ENCODE measurements around the gene HIF3A. TPM values are rescaled to one million over a fixed set of nuclear protein-coding genes. Genes with fewer than 3 reads are reported as not detected.

HIF3A gene
- polyA plus RNA-seq, 2 donors, result 12.3 to 27.3 TPM

DNA sequence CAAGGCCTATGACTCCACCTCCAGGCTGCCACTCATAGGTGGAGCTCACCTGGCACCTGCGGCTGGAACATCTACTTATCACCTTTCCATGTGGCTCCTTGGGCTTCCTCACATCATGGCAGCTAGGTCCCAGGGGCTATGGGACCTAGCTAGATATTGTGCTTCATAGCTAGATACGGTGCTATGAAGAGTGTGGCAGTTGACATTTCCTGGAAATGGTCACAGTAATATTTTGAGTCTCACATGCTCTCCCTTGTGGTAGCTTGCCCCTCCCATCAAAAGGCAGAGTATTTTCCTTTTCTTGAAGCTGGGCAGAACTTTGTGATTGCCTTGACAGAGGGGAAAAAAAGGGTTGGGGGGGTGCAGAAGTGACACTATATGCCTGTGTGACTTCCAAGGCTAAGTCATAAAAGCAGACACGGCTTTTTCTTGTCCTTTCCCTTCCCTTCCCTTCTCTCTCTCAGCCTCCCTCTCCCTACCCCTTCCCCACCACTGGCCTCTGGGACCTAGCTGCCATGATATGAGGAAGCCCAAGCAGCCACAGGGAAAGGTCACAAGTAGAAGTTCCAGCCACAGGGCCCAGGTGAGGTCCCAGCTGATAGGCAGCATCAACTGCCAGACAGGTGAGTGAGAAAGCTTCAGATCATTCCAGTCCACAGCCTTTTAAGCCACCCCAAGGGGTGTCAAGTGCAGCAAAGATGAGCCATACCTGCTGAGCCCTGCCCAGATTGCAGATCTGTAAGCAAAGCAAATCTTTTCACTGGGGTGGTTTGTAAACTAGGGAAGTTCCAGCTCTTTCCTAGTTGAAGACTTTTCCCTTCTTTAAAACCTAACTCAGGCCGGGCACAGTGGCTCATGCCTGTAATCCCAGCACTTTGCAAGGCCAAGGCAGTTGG, 6.9 kb upstream of the HIF3A start:
- H3K4me1 ChIP-seq (ENCODE audit: control insufficient read depth in 2 of 2, insufficient read depth in 2 of 2, low read length in 1 of 2), result peaks cover 0 to 3% of the 10 kb centered on the region in 2 donors
- H3K36me3 ChIP-seq (ENCODE audit: control insufficient read depth in 2 of 2, insufficient read depth in 2 of 2, low read length in 1 of 2), result no peaks in the 10 kb centered on the region
- WGBS, 2 donors, result 68 to 81% methylated on average over 4 of the region's 4 CpGs
- peak overlapping the region; percentile 1 to 65 for H3K27ac ChIP-seq (ENCODE audit: low read depth in 2 of 2, low read length in 1 of 2)
- no peak overlapping the region for H3K4me3 ChIP-seq (ENCODE audit: low read depth in 1 of 2, low read length in 2 of 2)
- H3K9me3 ChIP-seq (ENCODE audit: control insufficient read depth in 2 of 2, insufficient read depth in 1 of 2, low read depth in 1 of 2, low read length in 1 of 2), result peaks cover 0 to 5% of the 10 kb centered on the region in 2 donors
- no peaks in the 10 kb centered on the region for H3K27me3 ChIP-seq (ENCODE audit: control insufficient read depth in 1 of 2, insufficient read depth in 2 of 2, low read length in 2 of 2)

DNA sequence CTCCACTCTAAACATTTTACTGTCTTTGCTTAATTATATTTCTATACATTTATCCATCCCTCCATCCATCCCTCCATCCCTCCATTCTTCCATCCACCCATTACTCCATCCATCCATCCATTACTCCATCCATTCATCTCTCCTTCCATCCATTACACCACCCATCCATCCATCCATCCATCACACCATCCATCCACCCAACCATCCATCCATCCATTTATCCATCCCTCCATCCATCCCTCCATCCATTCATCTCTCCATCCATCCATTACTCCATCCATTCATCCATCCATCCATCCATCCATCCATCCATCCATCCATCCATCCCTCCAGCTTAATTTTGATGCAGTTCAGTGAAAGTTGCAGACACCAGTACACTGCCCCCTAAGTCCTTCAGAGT, 5.0 kb upstream of the HIF3A start:
- H3K4me3 ChIP-seq (ENCODE audit: low read depth in 1 of 2, low read length in 2 of 2), result no peak overlapping the region
- H3K36me3 ChIP-seq (ENCODE audit: control insufficient read depth in 2 of 2, insufficient read depth in 2 of 2, low read length in 1 of 2), result no peaks in the 10 kb centered on the region
- H3K27ac ChIP-seq (ENCODE audit: low read depth in 2 of 2, low read length in 1 of 2), result no peak overlapping the region
- H3K9me3 ChIP-seq (ENCODE audit: control insufficient read depth in 2 of 2, insufficient read depth in 1 of 2, low read depth in 1 of 2, low read length in 1 of 2), result peaks cover 0 to 5% of the 10 kb centered on the region in 2 donors
- H3K4me1 ChIP-seq (ENCODE audit: control insufficient read depth in 2 of 2, insufficient read depth in 2 of 2, low read length in 1 of 2), result peaks cover 0 to 8% of the 10 kb centered on the region in 2 donors
- H3K27me3 ChIP-seq (ENCODE audit: control insufficient read depth in 1 of 2, insufficient read depth in 2 of 2, low read length in 2 of 2), result no peaks in the 10 kb centered on the region

DNA sequence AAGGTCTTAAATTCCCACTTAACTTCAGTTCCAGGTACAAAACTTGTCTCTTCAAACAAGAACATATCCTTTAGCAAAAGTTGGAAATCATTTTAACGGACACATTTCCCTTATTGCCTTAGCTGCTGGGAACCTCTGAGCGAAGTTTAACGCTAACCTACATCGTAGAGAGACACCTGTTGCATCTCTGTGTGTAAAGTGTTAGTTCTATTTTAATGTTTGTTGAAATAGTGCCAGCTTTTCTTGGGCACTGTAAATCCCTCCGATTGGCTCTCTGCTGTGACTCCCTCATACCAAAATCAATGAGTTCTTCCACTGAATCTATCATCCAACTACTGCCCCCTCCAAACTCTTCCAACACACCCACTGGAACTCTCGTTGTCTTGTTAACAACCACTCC, 2.3 kb upstream of the HIF3A start:
- Histone ChIP-seq H3K4me1 (ENCODE audit: control insufficient read depth in 2 of 2, insufficient read depth in 2 of 2, low read length in 1 of 2) (peaks cover 2 to 5% of the 10 kb centered on the region in 2 donors), H3K27me3 (ENCODE audit: control insufficient read depth in 1 of 2, insufficient read depth in 2 of 2, low read length in 2 of 2) (no peaks in the 10 kb centered on the region), H3K27ac (ENCODE audit: low read depth in 2 of 2, low read length in 1 of 2) (no peak overlapping the region), H3K9me3 (ENCODE audit: control insufficient read depth in 2 of 2, insufficient read depth in 1 of 2, low read depth in 1 of 2, low read length in 1 of 2) (peaks cover 0 to 5% of the 10 kb centered on the region in 2 donors), H3K4me3 (ENCODE audit: low read depth in 1 of 2, low read length in 2 of 2) (no peak overlapping the region), H3K36me3 (ENCODE audit: control insufficient read depth in 2 of 2, insufficient read depth in 2 of 2, low read length in 1 of 2) (no peaks in the 10 kb centered on the region)
- WGBS, 2 donors, result 67 to 74% methylated on average over 6 of the region's 6 CpGs

DNA sequence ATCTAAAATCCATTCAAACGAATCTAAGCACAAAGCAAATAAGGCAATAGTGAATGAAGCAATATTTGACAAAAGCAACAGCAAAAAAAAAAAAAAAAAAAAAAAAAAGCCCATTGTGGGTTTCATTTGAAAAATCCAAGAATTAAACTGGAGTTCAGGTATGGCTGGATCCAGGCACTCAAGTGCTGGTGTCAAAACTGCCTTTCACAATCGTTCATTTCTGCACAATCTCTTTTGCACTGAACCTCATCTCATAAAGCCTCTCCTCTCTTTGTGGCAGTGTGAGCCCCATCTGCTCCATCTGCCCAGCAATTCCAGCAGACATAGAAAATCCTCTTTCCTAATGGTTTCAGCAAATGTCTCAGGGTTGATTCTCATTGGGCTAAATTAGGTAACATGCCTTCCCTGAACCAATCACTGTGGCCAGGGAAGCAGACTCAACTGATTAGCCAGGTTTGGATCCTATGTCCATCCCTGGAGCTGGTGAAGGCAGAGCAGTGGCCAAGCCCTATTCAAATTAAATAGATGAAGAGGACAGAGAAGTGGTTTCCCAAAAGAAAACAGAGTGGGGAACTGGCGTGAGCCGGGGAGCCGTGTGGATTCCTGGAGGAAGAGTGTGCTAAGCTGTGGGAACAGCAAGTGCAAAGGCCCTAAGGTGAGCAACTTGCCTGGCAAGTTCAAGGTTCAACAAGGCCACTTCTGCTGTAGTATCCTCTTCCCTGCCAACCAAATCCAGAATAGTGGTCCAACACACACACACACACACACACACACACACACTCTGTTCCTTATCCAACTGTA, 1.2 kb upstream of the HIF3A start:
- WGBS, 2 donors, result 56 to 71% methylated on average over 5 of the region's 5 CpGs
- peak overlapping the region; percentile 4 to 11 for H3K27ac ChIP-seq (ENCODE audit: low read depth in 2 of 2, low read length in 1 of 2)
- H3K9me3 ChIP-seq (ENCODE audit: control insufficient read depth in 2 of 2, insufficient read depth in 1 of 2, low read depth in 1 of 2, low read length in 1 of 2), result no peaks in the 10 kb centered on the region
- H3K27me3 ChIP-seq (ENCODE audit: control insufficient read depth in 1 of 2, insufficient read depth in 2 of 2, low read length in 2 of 2), result no peaks in the 10 kb centered on the region
- peaks cover 2 to 5% of the 10 kb centered on the region in 2 donors for H3K4me1 ChIP-seq (ENCODE audit: control insufficient read depth in 2 of 2, insufficient read depth in 2 of 2, low read length in 1 of 2)
- H3K4me3 ChIP-seq (ENCODE audit: low read depth in 1 of 2, low read length in 2 of 2), result no peak overlapping the region
- no peaks in the 10 kb centered on the region for H3K36me3 ChIP-seq (ENCODE audit: control insufficient read depth in 2 of 2, insufficient read depth in 2 of 2, low read length in 1 of 2)

DNA sequence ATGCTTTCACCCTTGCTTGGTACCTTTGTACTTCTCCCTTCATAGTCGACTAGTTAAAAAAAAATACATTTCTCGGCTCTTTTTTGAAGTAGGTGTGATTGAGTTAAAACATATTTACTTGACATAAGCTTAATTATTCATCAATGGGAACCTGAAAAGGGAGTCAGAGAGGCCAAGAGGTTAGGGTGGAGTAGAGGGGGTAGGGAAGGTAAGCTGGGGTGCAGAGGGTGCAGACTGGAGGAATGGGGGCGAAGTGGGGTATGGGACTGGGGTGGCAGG, 701 bp upstream of the HIF3A start:
- Histone ChIP-seq H3K36me3 (ENCODE audit: control insufficient read depth in 2 of 2, insufficient read depth in 2 of 2, low read length in 1 of 2) (no peaks in the 10 kb centered on the region), H3K4me3 (ENCODE audit: low read depth in 1 of 2, low read length in 2 of 2) (no peak overlapping the region), H3K9me3 (ENCODE audit: control insufficient read depth in 2 of 2, insufficient read depth in 1 of 2, low read depth in 1 of 2, low read length in 1 of 2) (no peaks in the 10 kb centered on the region), H3K27ac (ENCODE audit: low read depth in 2 of 2, low read length in 1 of 2) (peak overlapping the region; percentile 22 to 93), H3K27me3 (ENCODE audit: control insufficient read depth in 1 of 2, insufficient read depth in 2 of 2, low read length in 2 of 2) (no peaks in the 10 kb centered on the region), H3K4me1 (ENCODE audit: control insufficient read depth in 2 of 2, insufficient read depth in 2 of 2, low read length in 1 of 2) (peaks cover 2 to 5% of the 10 kb centered on the region in 2 donors)
- 37 to 44% methylated on average over 3 of the region's 3 CpGs for WGBS, 2 donors

DNA sequence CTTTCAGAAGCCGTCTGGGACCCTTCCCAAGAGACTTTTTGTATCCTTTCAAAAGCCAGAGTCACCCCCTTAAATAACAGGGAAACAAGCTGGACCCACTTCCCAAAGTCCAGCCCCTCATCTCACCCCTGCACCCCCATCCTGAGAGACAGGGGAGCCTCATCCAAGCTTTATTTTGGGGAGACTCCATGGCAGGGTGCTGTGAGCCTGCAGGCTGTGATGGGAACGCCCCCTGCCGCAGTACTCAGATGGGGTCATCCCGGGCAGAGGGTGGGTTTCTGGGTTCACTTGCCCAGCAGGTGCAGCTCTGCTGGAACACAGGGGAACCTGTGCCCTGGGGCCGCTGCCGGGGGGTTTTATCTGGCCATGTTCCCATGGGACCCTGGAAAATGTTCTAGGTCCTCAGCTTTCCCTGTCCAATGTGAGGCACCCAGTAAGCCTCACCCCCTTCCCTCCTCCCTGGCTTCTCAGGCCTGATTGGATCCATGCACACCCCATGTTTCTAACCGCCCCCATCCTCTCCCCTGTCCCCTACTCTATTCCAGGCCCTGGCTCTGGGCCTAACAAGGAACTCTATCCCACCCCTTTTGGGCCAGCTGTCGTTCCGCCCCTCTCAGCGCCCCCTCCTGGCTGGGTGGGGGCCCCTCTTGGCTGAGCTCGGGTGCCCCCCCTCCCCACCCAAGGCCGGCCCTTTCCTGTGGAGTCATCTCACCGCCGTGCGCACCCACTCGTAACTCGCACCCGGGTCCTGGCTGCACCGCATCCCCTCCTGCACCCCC, 1.0 kb downstream of the HIF3A start:
- Histone ChIP-seq H3K36me3 (ENCODE audit: control insufficient read depth in 2 of 2, insufficient read depth in 2 of 2, low read length in 1 of 2) (no peaks in the 10 kb centered on the region), H3K4me1 (ENCODE audit: control insufficient read depth in 2 of 2, insufficient read depth in 2 of 2, low read length in 1 of 2) (peaks cover 2 to 5% of the 10 kb centered on the region in 2 donors)

DNA sequence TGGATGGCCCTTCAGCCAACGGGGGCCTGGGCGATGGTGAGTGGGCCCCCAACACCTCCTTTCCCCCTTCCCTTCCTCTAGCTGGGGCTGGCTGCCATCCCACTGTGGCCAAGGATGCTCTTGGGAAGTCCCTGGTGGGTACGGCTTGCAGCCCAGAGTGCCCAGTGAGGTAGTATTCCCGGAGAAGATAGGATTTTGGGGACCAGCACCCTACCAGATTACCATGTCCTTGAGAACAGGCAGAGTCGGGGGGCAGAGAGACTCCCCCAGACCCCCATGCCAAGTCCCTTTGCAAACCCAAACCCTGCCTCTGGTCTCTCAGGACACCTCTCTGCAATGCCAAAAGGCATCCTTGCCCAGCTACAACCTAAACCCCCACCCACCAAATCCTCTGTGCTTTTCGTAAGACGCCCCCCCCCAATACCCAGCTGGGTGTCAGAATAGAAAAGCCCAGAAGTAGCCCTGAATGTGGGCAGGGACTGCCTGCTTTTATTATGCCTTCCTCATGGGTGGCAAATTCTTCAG, 1.7 kb downstream of the HIF3A start:
- no peaks in the 10 kb centered on the region for H3K36me3 ChIP-seq (ENCODE audit: control insufficient read depth in 2 of 2, insufficient read depth in 2 of 2, low read length in 1 of 2)
- no peaks in the 10 kb centered on the region for H3K9me3 ChIP-seq (ENCODE audit: control insufficient read depth in 2 of 2, insufficient read depth in 1 of 2, low read depth in 1 of 2, low read length in 1 of 2)
- peak overlapping the region; percentile 87 to 93 for H3K27ac ChIP-seq (ENCODE audit: low read depth in 2 of 2, low read length in 1 of 2)
- H3K4me1 ChIP-seq (ENCODE audit: control insufficient read depth in 2 of 2, insufficient read depth in 2 of 2, low read length in 1 of 2), result peaks cover 2 to 9% of the 10 kb centered on the region in 2 donors
- H3K27me3 ChIP-seq (ENCODE audit: control insufficient read depth in 1 of 2, insufficient read depth in 2 of 2, low read length in 2 of 2), result no peaks in the 10 kb centered on the region
- 14 to 15% methylated on average over 7 of the region's 7 CpGs for WGBS, 2 donors
- peak overlapping the region; percentile 32 to 51 for H3K4me3 ChIP-seq (ENCODE audit: low read depth in 1 of 2, low read length in 2 of 2)

More for the DNA sequence above, 1.0 kb downstream of the HIF3A start:
- WGBS, 2 donors, result 28 to 29% methylated on average over 17 to 19 of the region's 19 CpGs
- peak overlapping the region; percentile 32 to 51 for H3K4me3 ChIP-seq (ENCODE audit: low read depth in 1 of 2, low read length in 2 of 2)
- peak overlapping the region; percentile 87 to 93 for H3K27ac ChIP-seq (ENCODE audit: low read depth in 2 of 2, low read length in 1 of 2)
- no peaks in the 10 kb centered on the region for H3K27me3 ChIP-seq (ENCODE audit: control insufficient read depth in 1 of 2, insufficient read depth in 2 of 2, low read length in 2 of 2)
- H3K9me3 ChIP-seq (ENCODE audit: control insufficient read depth in 2 of 2, insufficient read depth in 1 of 2, low read depth in 1 of 2, low read length in 1 of 2), result no peaks in the 10 kb centered on the region

DNA sequence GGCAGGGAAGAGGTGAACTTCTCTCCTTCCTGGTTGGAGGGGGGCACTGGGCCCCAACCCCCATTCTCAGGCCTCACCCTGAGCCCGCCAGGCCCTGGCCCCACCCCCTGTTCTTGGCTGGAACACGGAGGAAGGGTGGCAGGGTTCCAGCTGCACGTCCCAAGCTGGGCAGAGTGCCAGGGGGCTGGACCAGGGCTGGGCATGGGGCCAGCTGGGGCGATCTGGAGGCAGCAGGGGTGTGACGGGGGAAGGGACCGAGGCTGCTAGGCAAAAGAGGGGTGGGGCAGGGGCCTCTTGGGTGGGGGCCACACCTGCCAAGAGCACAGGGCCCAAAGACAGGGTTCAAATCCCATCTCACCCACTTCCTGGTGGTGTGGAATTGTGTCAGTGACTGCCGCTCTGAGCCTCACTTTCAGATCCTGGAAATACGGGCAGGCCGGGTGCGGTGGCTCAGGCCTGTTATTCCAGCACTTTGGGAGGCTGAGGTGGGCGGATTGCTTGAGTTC, 2.2 kb downstream of the HIF3A start:
- whole genome bisulfite sequencing, 2 donors, result 9 to 12% methylated on average over 11 of the region's 11 CpGs
- no peaks in the 10 kb centered on the region for H3K36me3 ChIP-seq (ENCODE audit: control insufficient read depth in 2 of 2, insufficient read depth in 2 of 2, low read length in 1 of 2)
- no peaks in the 10 kb centered on the region for H3K9me3 ChIP-seq (ENCODE audit: control insufficient read depth in 2 of 2, insufficient read depth in 1 of 2, low read depth in 1 of 2, low read length in 1 of 2)
- peak overlapping the region; percentile 28 to 32 for H3K4me3 ChIP-seq (ENCODE audit: low read depth in 1 of 2, low read length in 2 of 2)
- H3K4me1 ChIP-seq (ENCODE audit: control insufficient read depth in 2 of 2, insufficient read depth in 2 of 2, low read length in 1 of 2), result peaks cover 2 to 10% of the 10 kb centered on the region in 2 donors
- peak overlapping the region; percentile 87 to 93 for H3K27ac ChIP-seq (ENCODE audit: low read depth in 2 of 2, low read length in 1 of 2)
- H3K27me3 ChIP-seq (ENCODE audit: control insufficient read depth in 1 of 2, insufficient read depth in 2 of 2, low read length in 2 of 2), result no peaks in the 10 kb centered on the region

DNA sequence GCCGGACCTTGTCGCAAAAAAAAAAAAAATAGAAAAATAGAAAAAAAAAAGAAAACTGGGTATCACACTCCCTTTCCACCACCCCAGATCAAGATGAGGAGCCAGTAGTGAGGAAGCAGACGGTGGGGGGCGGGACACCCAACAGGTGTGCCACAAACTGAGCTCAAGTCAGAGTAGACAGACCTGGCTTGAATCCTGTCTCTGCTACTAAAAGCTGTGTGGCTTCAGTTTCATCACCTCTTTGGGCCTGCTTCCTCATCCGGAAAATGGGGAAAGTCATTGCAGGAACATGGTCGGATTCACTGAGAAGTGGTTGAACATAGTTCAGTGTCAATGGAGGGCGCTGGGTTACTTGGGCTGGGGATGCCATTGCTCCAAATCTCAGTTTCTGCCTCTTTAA, 2.9 kb downstream of the HIF3A start:
- Histone ChIP-seq H3K4me3 (ENCODE audit: low read depth in 1 of 2, low read length in 2 of 2) (peak overlapping the region; percentile 7 to 29), H3K4me1 (ENCODE audit: control insufficient read depth in 2 of 2, insufficient read depth in 2 of 2, low read length in 1 of 2) (peaks cover 2 to 10% of the 10 kb centered on the region in 2 donors), H3K27me3 (ENCODE audit: control insufficient read depth in 1 of 2, insufficient read depth in 2 of 2, low read length in 2 of 2) (no peaks in the 10 kb centered on the region), H3K36me3 (ENCODE audit: control insufficient read depth in 2 of 2, insufficient read depth in 2 of 2, low read length in 1 of 2) (no peaks in the 10 kb centered on the region), H3K27ac (ENCODE audit: low read depth in 2 of 2, low read length in 1 of 2) (peak overlapping the region; percentile 72 to 92), H3K9me3 (ENCODE audit: control insufficient read depth in 2 of 2, insufficient read depth in 1 of 2, low read depth in 1 of 2, low read length in 1 of 2) (no peaks in the 10 kb centered on the region)
- WGBS, 2 donors, result 55 to 63% methylated on average over 7 of the region's 7 CpGs

All from esophagus (tissue), 2 donors.